Umbilical cord (tissue), 2 donors: ENCODE results near the gene KRTAP1-4. TPM values are rescaled to one million over a fixed set of nuclear protein-coding genes. Genes with fewer than 3 reads are reported as not detected.
"Not testable (repeated sequence)": the region's sequence is repeated elsewhere in the genome, so short reads cannot be mapped to it uniquely, and the experiment has no call there.

Experiments
- DNase-seq: peaks from one replicate; pipeline ENCODE4 v3.0.0-alpha.2; 2015; ENCODE audit warnings: low spot score
- total RNA-seq: library from RNA; depleted of rRNA; stranded (reverse); fragments of >200 nt; gene quantifications from one replicate; pipeline ENCODE4 v1.2.3, GENCODE V29; 2014; ENCODE audit warnings: low replicate concordance; ENCODE audit not compliant: insufficient read depth

KRTAP1-4 gene
- total RNA-seq, 1 donor from 2014 or later: not detected

DNA sequence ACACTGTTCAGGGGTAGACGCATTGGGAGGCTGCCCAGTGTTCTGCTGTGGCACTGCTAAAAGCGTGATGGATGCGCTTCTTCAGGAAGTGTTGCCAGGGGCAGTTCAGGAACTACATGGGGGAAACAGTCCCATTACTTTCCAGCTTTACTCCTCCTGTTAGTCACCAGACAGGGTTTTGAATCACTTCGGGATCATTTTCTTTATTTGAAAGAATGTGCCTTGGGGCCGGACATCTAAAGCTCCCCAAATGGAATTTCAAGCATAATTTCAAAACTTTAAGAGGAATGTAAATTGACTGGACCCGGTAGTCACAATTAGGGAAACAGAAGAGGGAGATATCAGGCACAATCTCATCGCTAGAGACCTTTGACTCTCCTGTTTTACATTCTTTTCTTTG is 18.4 kb upstream of the KRTAP1-4 start:
- DNase-seq: no peak

DNA sequence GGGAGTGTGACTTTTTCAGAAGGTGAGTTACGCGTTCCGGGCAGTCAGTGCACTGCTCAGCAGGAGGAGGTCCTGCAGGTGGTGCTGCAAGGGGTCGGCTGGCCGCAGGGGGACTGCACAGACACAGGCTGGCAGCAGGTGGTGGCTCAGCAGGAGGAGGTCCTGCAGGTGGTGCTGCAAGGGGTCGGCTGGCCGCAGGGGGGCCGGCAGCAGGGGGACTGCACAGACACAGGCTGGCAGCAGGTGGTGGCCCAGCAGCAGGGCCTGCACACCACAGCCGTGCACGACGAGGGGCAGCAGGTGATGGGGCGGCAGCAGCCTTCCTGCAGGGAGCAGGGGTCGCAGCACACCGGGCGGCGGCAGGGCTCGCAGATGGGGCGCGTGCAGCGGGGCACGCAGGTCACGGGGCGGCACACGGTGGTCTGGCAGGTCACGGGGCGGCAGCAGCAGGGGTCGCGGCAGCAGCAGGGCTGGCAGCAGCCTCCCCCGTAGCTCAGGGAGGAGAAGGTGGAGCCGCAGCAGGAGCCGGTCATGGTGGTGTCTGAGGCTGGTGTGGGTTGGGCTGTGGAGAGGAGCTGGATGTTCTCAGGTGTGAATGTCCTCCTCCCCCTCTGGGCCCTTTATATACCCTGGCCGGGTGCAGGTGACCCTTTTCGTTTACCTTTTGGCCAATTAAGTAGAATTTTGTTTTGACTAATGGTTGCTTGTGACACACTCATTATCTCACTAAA is 16.9 kb upstream of the KRTAP1-4 start, which contains the start of gene KRTAP2-1:
Gene KRTAP2-1, minus strand, starts transcription at position 582 of the 731 bp plus-strand sequence. Its CDS starts 49 bp downstream, at position 533.
- DNase-seq: not testable (repeated sequence)

DNA sequence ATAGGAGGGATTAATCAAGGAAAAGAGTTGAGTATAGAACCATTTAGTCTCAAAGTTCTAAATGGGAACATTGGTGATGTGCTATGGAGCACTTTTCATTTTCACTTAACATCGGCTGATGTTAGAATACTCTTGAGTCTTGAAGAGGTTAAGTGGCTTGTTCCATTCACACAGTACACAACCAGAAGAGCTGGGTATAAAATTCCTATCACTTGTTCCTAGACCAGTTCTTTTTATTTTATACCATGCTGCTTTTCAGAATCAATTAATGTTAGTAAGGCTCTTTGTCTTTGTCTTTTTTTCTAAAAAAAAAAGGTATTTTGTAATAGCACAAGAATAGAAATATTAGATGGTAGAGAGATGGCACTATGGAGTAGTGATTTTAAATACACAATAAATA is 13.0 kb upstream of the KRTAP1-4 start:
- DNase-seq: no peak

DNA sequence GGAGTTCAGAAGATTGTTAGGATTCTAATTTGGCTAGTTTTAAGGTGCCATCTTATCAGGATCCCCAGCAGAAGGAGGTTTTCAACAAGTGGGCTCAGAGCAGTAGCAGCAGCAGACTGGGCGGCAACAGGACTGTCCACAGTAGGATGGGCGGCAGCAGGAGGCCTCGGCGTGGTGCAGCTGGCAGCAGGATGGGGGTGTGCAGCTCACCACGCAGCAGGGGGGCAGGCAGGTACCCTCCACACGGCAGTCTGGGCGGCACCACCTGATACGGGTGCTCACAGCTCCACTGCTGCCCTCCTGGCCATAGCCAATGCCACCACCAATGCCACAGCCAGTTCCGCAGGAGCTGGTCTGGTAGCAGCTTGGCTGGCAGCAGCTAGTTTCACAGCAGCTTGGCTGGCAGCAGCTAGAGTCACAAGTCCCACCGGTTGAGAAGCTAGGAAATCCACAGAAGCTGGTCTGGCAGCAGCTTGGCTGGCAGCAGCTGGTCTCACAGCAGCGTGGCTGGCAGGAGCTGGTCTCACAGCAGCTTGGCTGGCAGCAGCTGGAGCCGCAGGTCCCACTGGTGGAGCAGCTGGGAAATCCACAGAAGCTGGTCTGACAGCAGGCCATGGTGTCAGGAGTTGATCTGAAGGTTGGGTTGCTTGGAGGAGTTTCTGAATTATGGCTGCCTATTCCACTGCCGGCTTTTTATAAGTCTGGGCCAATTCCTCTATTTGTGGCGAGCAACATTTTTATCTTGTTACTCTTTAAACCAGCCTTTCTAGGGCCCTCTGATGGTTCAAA is 11.0 kb upstream of the KRTAP1-4 start, which contains the start of gene KRTAP1-1:
Gene KRTAP1-1, minus strand, starts transcription at position 668 of the 789 bp plus-strand sequence. Its CDS starts 53 bp downstream, at position 615.
- not testable (repeated sequence) for DNase-seq

DNA sequence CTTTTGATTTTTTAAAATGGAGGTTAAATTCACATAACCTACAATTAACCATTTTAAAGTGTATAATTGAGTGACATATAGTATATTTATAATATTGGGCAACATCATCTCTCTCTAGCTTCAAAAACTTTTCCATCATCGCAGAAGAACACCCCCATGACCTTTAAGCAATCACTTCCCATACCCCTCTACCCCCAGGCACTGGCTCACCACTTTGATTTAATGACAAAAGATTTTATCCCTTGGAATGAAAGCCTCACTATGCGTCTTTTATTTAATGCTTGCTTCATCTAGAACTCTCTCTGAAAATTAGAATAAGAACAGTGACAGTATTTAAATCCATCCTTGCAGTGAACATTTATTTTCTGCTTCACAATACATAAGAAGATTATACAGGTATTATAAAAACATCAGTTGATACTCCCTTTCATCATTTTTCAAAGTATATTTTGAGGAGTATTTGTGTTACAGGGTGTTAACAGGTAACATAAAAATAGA is 7.9 kb upstream of the KRTAP1-4 start:
- no peak for DNase-seq

DNA sequence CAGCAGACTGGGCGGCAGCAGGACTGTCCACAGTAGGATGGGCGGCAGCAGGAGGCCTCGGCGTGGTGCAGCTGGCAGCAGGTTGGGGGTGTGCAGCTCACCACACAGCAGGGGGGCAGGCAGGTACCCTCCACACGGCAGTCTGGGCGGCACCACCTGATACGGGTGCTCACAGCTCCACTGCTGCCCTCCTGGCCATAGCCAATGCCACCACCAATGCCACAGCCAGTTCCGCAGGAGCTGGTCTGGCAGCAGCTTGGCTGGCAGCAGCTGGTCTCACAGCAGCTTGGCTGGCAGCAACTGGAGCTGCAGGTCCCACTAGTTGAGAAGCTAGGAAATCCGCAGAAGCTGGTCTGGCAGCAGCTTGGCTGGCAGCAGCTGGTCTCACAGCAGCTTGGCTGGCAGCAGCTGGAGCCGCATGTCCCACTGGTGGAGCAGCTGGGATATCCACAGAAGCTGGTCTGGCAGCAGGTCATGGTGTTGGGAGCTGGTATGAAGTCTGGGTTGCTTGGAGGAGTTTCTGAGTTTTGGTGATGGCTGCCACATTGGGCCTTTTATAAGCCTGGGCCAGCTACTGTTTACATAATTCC is 4.4 kb upstream of the KRTAP1-4 start, which contains the start of gene KRTAP1-3:
Gene KRTAP1-3, minus strand, starts transcription at position 529 of the 590 bp plus-strand sequence. Its CDS starts 53 bp downstream, at position 476.
- not testable (repeated sequence) for DNase-seq

DNA sequence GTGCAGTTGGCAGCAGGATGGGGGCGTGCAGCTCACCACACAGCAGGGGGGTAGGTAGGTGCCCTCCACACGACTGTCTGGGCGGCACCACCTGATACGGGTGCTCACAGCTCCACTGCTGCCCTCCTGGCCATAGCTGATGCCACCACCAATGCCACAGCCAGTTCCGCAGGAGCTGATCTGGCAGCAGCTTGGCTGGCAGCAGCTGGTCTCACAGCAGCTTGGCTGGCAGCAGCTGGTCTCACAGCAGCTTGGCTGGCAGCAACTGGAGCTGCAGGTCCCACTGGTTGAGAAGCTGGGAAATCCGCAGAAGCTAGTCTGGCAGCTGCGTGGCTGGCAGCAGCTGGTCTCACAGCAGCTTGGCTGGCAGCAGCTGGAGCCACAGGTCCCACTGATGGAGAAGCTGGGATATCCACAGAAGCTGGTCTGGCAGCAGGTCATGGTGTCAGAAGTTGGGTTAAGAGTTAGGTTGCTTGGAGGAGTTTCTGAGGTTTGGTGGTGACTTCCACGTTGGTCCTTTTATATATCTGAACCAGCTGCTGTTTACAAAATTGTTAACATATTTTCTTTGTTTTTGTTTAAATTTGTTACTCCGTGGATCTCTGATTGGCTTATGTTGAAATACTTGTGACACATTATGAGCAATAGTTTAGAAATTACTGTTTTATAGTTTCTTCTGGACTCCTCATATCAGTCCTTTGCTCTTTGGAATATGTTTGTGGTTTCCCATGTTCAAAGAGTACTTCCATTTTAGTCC is 3.1 kb downstream of the KRTAP1-4 start, which contains the start of gene KRTAP1-5:
Gene KRTAP1-5, minus strand, starts transcription at position 494 of the 757 bp plus-strand sequence. Its CDS starts 53 bp downstream, at position 441.
- no peak for DNase-seq

DNA sequence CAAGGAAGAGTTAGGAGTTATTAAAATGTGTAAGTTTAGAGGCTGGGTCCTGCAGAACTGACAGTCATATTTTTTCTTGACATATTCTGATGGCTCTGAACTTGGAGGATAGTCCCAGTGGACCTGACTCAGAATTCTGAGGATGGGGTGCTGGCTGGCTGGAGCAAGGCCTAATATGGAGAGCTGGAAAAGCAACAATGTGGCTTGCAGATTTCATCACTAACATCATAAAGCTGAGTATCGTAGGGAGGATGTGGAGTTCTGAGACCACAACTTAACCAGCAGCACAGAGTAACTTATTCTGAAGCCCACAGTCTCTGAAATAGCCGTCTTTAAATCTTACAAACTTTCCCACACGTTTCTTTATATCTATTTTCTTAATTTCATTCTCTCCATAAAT is 5.3 kb downstream of the KRTAP1-4 start:
- no peak for DNase-seq

DNA sequence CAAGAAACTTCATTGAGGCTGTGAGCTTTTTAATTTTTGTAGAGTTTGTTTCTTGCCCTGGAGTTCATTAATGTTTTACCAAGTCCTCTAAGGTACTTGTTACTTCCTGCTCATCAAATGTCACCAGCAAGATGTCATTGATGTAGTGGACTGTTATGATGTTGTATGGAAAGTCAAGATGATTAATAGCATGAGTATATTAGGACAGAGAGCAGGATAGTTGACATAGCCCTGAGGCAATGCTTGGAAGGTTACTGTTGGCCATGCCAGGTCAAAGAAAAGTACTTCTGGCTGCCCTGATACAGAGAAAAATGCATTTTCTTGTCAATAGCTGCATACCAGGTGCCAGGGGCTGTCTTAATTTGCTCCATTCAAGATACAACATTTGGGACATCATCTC is 9.7 kb downstream of the KRTAP1-4 start:
- DNase-seq: no peak

DNA sequence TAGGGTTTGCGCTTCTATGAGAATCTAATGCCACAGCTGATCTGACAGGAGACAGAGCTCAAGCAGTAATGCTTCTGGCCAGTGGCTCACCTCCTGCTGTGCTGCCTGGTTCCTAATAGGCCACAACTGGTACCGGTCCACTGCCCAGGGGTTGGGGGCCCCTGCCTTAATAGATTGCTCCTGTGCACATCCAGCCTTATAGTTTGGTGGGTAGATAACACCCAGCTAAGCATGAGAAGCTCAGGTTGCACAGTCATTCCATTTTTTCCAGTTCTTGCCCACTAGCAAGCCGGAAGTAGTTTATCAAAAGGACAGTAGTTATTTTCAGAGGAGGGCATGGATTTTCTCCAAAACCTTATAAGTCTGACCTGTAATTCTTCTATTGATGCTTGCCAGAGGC is 10.6 kb downstream of the KRTAP1-4 start:
- DNase-seq: no peak

DNA sequence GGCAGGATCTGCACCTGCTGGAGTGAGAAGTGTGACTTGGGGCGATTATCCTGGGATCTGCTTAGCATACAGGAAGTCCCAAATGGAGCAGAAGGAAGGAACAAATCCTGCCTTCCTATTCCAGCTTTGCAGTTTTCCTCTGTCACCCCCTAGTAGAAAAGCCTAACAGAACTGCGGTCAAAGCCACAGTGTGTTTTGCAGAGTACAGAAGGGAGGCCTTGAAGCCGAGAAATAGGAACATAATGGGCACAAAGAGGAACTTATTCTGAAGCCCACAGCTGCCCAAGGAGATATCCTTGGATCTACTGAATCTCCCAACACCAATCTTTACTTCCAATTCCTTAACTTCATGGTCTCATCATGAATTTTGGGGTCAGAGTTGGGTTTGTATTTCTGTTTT is 11.5 kb downstream of the KRTAP1-4 start:
- no peak for DNase-seq

DNA sequence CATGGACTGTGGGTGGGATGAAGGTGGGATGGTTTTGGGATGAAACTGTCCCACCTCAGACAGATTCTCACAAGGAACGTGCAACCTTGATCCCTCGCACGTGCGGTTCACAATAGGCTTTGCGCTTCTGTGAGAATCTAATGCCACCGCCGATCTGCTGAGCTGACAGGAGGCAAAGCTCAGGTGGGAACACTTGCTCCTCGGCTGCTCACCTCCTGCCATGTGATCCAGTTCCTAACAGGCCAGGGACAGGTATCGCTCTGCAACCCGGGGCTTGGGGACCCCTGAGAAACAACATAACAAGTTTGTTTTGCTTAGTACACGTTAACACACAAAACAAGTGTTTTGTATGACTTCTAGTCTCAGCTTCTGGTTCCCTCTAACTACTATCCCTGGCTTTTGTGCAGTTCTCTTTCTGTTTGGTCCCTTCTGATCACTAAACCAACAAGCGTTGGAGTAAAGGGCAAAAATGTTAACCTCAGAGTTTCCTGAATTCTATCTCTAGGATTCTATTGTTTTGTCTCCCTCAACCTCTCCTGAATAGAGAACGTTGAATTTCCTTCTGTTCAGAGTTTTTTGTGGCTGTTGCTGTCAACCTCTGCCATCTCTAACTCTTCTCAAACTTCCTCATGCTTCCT is 13.3 kb downstream of the KRTAP1-4 start:
- DNase-seq: no peak

DNA sequence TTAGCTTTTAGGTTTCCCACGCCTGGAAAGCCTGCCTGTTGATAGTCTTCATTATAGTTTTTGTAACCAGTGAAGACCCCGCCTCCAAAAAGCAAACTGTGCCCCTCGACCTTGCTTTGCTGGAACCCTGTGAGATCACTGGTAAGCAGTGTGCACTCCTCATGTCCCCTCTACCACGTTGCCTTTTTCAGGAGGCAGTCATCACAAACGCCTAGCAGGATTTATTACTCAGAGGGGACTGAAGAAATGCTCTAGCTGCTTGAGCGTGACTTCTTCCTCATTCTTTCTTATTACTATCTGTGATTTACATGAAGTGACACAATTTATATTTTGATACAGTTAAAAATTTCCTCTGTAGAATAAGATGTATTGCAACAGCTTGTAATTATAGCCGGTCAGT is 14.5 kb downstream of the KRTAP1-4 start:
- DNase-seq: no peak

DNA sequence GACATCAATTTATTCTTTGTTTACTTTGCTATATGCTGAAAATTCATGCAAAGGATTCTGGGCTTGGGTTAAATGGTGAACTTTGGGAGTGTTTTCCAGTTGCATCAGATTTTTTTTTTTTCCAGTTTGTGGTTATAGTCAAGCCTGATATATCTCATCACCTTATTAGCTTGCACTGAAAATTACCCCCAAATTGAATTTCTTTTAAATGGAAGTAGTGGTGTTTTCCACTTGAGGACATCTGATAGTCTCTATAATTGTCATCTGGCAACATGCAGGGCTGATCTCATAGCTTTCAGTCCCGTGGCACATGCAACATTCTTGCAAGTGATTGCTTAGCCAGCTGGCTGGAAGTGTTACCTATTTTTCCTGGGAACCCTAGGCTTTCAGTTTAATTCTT is 16.4 kb downstream of the KRTAP1-4 start:
- no peak for DNase-seq

DNA sequence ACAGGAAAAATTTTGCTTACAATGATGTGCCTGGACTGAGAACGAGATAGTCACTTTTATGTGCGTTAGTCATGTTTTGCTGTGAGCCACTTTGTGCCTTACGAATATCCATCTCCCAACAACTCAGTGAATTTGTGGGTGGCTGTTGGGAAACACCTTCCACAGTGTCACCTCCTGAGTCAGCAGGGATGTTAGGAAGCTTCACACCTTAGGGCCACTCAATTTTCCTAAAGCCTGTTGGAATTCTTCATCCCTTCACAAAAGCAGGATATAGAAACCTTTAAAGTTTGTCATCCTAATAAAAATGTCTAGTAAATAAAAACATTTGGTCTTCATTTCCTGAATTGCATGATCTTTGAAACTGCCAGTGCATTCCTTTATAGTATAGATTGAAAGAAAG is 16.8 kb downstream of the KRTAP1-4 start:
- DNase-seq: no peak

DNA sequence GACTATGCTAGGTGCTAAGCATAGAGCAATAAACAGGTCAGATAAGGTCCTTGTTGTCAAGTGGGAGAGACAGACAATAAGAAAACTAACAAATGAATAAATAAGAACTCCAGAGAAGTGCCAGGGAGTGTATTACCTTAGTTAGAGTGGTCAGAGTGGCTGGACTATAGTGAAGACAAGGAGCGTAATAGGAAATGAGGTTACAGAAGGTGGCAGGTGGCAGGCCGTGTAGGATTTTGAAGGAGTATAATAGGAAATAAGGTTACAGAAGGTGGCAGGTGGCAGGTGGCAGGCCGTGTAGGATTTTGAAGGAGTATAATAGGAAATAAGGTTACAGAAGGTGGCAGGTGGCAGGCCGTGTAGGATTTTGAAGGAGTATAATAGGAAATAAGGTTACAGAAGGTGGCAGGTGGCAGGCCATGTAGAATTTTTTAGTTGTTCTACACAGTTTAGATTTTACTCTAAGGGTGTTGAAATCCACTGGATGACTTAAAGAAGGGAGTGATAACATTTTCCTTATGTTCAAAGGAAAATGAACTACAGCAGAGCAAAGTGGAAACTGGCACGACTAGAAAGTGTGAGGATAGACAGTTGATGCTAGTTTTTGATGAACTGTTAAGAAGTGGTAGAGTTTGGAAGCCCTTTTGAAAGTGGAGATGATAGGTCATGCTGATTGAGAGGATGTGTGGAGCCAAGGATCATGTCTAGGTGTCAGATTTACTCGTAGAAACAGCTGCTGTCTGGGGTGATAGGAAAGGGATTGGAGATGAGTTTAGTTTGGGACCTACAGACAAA is 17.5 kb downstream of the KRTAP1-4 start:
- DNase-seq: no peak

DNA sequence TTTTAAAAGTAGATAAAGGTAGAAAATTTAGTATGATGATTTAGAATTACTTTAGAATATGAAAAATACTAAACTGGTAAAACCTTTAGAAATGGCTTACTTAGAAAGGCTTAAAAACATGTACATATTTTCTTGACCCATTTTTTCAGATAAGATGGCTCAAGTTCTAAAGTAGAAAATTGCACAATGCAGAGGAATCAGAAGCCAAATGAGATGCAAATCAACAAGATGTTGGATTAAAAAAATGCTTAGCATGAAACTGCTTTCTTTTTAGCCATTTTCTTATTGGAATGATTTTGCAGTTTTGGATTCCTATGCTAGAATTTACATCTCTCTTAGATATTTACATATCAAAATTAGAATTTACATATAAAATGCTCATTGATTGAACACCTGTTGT is 19.6 kb downstream of the KRTAP1-4 start:
- DNase-seq: no peak

DNA sequence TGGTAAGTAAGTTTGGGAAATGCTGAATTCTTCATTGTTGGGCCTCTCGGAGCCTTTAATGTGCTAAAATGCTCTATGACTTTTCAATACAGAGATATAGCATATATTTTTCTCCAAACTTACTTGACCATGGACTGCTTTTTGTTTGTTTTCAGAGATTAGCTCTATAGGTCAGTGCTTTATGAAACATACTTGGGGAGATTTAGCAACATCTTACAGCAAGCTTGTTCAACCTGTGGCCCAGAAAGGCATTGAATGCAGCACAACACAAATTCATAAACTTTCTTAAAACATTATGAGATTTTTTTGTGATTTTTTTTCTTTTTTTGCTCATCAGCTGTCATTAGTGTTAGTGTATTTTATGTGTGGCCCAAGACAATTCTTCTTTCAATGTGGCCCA is 20.1 kb downstream of the KRTAP1-4 start:
- DNase-seq: no peak

DNA sequence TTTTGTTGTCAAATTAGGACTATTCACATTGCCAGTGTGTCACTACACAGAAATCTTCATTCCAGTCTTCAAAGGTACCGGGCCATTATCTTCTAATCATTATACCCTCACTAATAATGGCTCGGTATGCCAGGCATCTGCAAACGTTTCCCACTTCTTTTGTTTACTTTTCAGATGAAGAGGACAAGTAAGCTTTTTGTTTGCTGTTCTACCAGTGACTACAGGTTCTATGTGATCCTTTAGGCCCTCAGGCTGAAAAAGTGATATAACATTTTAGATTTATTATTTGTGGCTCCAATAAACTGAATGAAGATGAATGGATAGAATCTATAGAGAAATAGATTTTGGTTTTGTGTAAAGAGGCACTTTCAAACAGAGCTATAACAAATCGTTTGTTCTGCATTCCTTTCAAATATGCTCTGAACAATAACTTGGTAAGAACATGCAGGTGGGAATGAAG is 20.7 kb downstream of the KRTAP1-4 start:
- no peak for DNase-seq

DNA sequence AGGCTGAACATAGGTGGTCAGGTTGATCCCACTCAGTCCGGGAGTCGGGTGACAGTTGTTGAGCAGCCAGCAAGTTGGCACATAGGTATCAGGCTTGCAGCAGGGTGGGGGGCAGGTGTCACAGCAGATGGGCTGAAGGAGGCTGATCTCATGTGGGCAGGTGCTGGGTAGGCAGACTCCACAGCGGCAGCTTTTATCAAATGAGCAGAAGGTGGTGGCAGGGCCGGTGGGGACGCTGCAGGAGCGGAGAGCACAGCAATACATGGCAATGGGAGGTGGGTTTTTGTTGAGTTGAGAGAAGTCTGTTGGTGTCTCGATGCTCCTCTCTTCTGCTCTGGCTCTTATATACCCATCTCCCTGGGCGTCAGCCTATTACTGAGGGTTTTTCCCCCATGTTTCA is 21.2 kb downstream of the KRTAP1-4 start, which contains the start of gene KRTAP3-1:
Gene KRTAP3-1, minus strand, starts transcription at position 318 of the 400 bp plus-strand sequence. Its CDS starts 54 bp downstream, at position 264.
- DNase-seq: no peak
